Liver (tissue), 9 donors: Measurements from ENCODE around the gene FER. TPM values are rescaled to one million over a fixed set of nuclear protein-coding genes. Genes with fewer than 3 reads are reported as not detected.

Experiments
- DNase-seq: peaks from one replicate; pipeline ENCODE4 v3.0.0-alpha.2; 2017; ENCODE audit warnings: low spot score
- H3K27ac ChIP-seq, 2 donors: one replicate each; pipeline ENCODE4 v1.7.0; 2013; ENCODE audit warnings: inconsistent platforms in 2 of 2, low read length in 2 of 2, control low read depth in 1 of 2, low read depth in 1 of 2, mild to moderate bottlenecking in 1 of 2
- H3K27me3 ChIP-seq, 4 donors: one replicate each; pipeline versions ENCODE4 v1.6.1 to v1.7.0; 2013; ENCODE audit warnings: low read length in 3 of 4, inconsistent platforms in 1 of 4, mild to moderate bottlenecking in 1 of 4, moderate library complexity in 1 of 4; ENCODE audit not compliant: control insufficient read depth in 4 of 4, insufficient read depth in 4 of 4
- H3K36me3 ChIP-seq, 4 donors: one replicate each; pipeline versions ENCODE4 v1.6.1 to v1.7.0; 2013; ENCODE audit warnings: low read length in 3 of 4, mild to moderate bottlenecking in 3 of 4, low read depth in 1 of 4, moderate library complexity in 1 of 4; ENCODE audit not compliant: control insufficient read depth in 4 of 4, insufficient read depth in 3 of 4
- H3K4me1 ChIP-seq, 4 donors: one replicate each; pipeline versions ENCODE4 v1.6.1 to v1.7.0; 2013; ENCODE audit warnings: low read length in 3 of 4, mild to moderate bottlenecking in 3 of 4, moderate library complexity in 1 of 4; ENCODE audit not compliant: control insufficient read depth in 4 of 4, insufficient read depth in 4 of 4
- H3K4me3 ChIP-seq, 3 donors: one replicate each; pipeline versions ENCODE4 v1.6.1 to v1.7.0; 2013; ENCODE audit warnings: low read length in 3 of 3, control low read depth in 1 of 3, low read depth in 1 of 3, mild to moderate bottlenecking in 1 of 3
- H3K9ac ChIP-seq, 2 donors: one replicate each; pipeline ENCODE4 v1.7.0; 2013; ENCODE audit warnings: low read length in 2 of 2, mild to moderate bottlenecking in 2 of 2, moderate library complexity in 2 of 2, control low read depth in 1 of 2, low read depth in 1 of 2
- H3K9me3 ChIP-seq, 4 donors: one replicate each; pipeline versions ENCODE4 v1.6.1 to v1.7.0; 2013; ENCODE audit warnings: low read length in 3 of 4; ENCODE audit not compliant: control insufficient read depth in 4 of 4
- EGR1 ChIP-seq, 2 donors: IDR thresholded peaks; 2 replicates each; pipeline ENCODE4 v1.6.1; 2016 to 2018; ENCODE audit warnings: antibody characterized with exemption in 2 of 2, low read depth in 2 of 2
- FOXA1 ChIP-seq: IDR thresholded peaks from 2 replicates; pipeline ENCODE4 v1.6.1; 2016; ENCODE audit warnings: antibody characterized with exemption
- HNF4A ChIP-seq, 2 donors: conservative IDR thresholded peaks; 2 replicates each; pipeline ENCODE4 v1.6.1; 2016; ENCODE audit warnings: antibody characterized with exemption in 2 of 2, mild to moderate bottlenecking in 2 of 2
- HNF4G ChIP-seq: IDR thresholded peaks from 2 replicates; pipeline ENCODE4 v1.6.1; 2016; ENCODE audit warnings: antibody characterized with exemption
- JUND ChIP-seq, 2 donors: IDR thresholded peaks; 2 replicates each; pipeline ENCODE4 v1.6.1; 2016; ENCODE audit warnings: antibody characterized with exemption in 2 of 2
- NR2F2 ChIP-seq: IDR thresholded peaks from 2 replicates; pipeline ENCODE4 v1.6.1; 2016; ENCODE audit warnings: antibody characterized with exemption
- RXRA ChIP-seq, 2 donors: IDR thresholded peaks; 2 replicates each; pipeline ENCODE4 v1.6.1; 2017 to 2018; ENCODE audit warnings: antibody characterized with exemption in 2 of 2, mild to moderate bottlenecking in 1 of 2
- SP1 ChIP-seq: IDR thresholded peaks from 2 replicates; pipeline ENCODE4 v1.6.1; 2018; ENCODE audit warnings: antibody characterized with exemption, mild to moderate bottlenecking
- TAF1 ChIP-seq: conservative IDR thresholded peaks from 2 replicates; pipeline ENCODE4 v1.6.1; 2016; ENCODE audit warnings: antibody characterized with exemption, mild to moderate bottlenecking
- YY1 ChIP-seq: IDR thresholded peaks from 2 replicates; pipeline ENCODE4 v1.6.1; 2016; ENCODE audit warnings: antibody characterized with exemption, mild to moderate bottlenecking
- WGBS: extraction: QIAGEN DNeasy Blood & Tissue Kit; methylation state at CpG from one replicate; pipeline ENCODE4 v1.1.7; 2013; 5-methylcytosine and 5-hydroxymethylcytosine counted together
- polyA plus RNA-seq, 2 donors: library from polyadenylated mRNA; stranded (reverse) in 1 of 2; unstranded in 1 of 2; fragments of 200-250 nt in 1 of 2; fragments of >200 nt in 1 of 2; fragmentation: Nextera tagmentation in 1 of 2; extraction: Ambion mirVana in 1 of 2; gene quantifications; one replicate each; pipeline versions ENCODE4 v1.2.1 to v1.2.3, GENCODE V29; 2013 to 2015
- total RNA-seq, 2 donors: library from RNA; depleted of rRNA; stranded (reverse); fragments of >200 nt; gene quantifications; one replicate each; pipeline ENCODE4 v1.2.3, GENCODE V29; 2014
- TF ChIP-seq, protein P1 (sequence below): IDR thresholded peaks from 2 replicates; pipeline ENCODE4 v1.6.1; 2016; ENCODE audit warnings: antibody characterized with exemption, mild to moderate bottlenecking
- TF ChIP-seq, protein P2 (sequence below): IDR thresholded peaks from 2 replicates; pipeline ENCODE4 v1.6.1; 2016; ENCODE audit warnings: antibody characterized with exemption
- TF ChIP-seq, protein P3 (sequence below): IDR thresholded peaks from 2 replicates; pipeline ENCODE4 v1.6.1; 2016; ENCODE audit warnings: antibody characterized with exemption
- TF ChIP-seq, protein P4 (sequence below): IDR thresholded peaks from 2 replicates; pipeline ENCODE4 v1.6.1; 2016; ENCODE audit warnings: antibody characterized with exemption
- TF ChIP-seq, protein P5 (sequence below): fragments of 150-350 bp; IDR thresholded peaks from 2 replicates; pipeline ENCODE4 v1.5.1; 2017; ENCODE audit warnings: improper control_type of control experiment, low read depth, low read length; ENCODE audit not compliant: missing input control
- donor health status: healthy.
- donor health status: healthy.
- donor health status: healthy.
- donor health status: healthy.
- donor health status: healthy.

FER gene
- total and polyA plus RNA-seq, 4 donors: 0.83 to 9.8 (median 5.9) TPM

DNA sequence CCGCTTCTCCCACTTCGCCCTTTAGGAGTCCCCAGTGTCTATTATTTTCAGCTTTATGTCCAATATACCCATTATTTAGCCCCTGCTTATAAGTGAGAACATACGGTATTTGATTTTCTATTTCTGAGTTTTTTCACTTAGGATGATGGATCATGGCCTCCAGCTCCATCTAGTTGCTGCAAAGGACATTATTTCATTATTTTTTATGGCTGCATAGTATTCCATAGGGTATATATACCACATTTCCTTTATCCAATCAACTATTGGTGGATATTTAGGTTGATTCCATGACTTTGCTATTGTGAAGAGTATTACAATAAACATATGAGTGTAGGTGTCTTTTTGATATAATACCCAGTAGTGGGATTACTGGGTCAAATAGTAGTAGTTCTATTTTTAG lies 162.9 kb downstream of the FER start:
- TF ChIP-seq, protein P1, sequence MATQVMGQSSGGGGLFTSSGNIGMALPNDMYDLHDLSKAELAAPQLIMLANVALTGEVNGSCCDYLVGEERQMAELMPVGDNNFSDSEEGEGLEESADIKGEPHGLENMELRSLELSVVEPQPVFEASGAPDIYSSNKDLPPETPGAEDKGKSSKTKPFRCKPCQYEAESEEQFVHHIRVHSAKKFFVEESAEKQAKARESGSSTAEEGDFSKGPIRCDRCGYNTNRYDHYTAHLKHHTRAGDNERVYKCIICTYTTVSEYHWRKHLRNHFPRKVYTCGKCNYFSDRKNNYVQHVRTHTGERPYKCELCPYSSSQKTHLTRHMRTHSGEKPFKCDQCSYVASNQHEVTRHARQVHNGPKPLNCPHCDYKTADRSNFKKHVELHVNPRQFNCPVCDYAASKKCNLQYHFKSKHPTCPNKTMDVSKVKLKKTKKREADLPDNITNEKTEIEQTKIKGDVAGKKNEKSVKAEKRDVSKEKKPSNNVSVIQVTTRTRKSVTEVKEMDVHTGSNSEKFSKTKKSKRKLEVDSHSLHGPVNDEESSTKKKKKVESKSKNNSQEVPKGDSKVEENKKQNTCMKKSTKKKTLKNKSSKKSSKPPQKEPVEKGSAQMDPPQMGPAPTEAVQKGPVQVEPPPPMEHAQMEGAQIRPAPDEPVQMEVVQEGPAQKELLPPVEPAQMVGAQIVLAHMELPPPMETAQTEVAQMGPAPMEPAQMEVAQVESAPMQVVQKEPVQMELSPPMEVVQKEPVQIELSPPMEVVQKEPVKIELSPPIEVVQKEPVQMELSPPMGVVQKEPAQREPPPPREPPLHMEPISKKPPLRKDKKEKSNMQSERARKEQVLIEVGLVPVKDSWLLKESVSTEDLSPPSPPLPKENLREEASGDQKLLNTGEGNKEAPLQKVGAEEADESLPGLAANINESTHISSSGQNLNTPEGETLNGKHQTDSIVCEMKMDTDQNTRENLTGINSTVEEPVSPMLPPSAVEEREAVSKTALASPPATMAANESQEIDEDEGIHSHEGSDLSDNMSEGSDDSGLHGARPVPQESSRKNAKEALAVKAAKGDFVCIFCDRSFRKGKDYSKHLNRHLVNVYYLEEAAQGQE: no peak
- TF ChIP-seq NR2F2 (no peak), SP1 (no peak), HNF4G (no peak), JUND (IDR thresholded peaks at IDR 0.05) (no peak), TAF1 (no peak), RXRA (IDR thresholded peaks at IDR 0.05) (no peak), FOXA1 (no peak), HNF4A (conservative IDR thresholded peaks at IDR 0.05) (no peak)
- TF ChIP-seq, protein P2, sequence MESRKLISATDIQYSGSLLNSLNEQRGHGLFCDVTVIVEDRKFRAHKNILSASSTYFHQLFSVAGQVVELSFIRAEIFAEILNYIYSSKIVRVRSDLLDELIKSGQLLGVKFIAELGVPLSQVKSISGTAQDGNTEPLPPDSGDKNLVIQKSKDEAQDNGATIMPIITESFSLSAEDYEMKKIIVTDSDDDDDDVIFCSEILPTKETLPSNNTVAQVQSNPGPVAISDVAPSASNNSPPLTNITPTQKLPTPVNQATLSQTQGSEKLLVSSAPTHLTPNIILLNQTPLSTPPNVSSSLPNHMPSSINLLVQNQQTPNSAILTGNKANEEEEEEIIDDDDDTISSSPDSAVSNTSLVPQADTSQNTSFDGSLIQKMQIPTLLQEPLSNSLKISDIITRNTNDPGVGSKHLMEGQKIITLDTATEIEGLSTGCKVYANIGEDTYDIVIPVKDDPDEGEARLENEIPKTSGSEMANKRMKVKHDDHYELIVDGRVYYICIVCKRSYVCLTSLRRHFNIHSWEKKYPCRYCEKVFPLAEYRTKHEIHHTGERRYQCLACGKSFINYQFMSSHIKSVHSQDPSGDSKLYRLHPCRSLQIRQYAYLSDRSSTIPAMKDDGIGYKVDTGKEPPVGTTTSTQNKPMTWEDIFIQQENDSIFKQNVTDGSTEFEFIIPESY: no peak
- TF ChIP-seq, protein P3, sequence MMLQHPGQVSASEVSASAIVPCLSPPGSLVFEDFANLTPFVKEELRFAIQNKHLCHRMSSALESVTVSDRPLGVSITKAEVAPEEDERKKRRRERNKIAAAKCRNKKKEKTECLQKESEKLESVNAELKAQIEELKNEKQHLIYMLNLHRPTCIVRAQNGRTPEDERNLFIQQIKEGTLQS: no peak
- 98% methylated on average over 3 of the region's 3 CpGs for WGBS

DNA sequence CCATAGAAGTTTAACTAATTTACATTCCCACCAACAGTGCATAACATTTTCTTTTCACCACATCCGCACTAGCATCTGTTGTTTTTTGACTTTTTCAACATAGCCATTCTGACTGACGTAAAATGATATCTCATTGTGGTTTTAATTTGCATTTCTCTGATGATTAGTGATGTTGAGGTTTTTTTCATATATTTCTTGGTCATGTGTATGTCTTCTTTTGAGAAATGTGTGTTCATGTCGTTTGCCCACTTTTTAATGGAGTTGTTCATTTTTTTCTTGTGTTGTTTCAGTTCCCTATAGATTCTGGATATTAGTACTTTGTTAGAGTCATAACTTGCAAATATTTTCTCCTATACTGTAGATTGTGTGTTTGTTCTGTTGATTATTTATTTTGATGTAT lies 163.4 kb downstream of the FER start:
- Histone ChIP-seq H3K9ac (no peak overlapping the region), H3K27me3 (no peaks in the 10 kb centered on the region), H3K4me1 (peaks cover 0 to 2% (median 0%) of the 10 kb centered on the region in 4 donors), H3K9me3 (no peaks in the 10 kb centered on the region), H3K4me3 (no peak overlapping the region), H3K36me3 (no peaks in the 10 kb centered on the region), H3K27ac (no peak overlapping the region)
- WGBS: 95% methylated on average over 3 of the region's 3 CpGs
- no peak for TF ChIP-seq FOXA1
- TF ChIP-seq EGR1 (IDR thresholded peaks at IDR 0.05; ENCODE audit: low read depth in 2 of 2): no peak
- TF ChIP-seq, protein P4, sequence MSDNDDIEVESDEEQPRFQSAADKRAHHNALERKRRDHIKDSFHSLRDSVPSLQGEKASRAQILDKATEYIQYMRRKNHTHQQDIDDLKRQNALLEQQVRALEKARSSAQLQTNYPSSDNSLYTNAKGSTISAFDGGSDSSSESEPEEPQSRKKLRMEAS: no peak
- TF ChIP-seq YY1: no peak
- TF ChIP-seq, protein P5, sequence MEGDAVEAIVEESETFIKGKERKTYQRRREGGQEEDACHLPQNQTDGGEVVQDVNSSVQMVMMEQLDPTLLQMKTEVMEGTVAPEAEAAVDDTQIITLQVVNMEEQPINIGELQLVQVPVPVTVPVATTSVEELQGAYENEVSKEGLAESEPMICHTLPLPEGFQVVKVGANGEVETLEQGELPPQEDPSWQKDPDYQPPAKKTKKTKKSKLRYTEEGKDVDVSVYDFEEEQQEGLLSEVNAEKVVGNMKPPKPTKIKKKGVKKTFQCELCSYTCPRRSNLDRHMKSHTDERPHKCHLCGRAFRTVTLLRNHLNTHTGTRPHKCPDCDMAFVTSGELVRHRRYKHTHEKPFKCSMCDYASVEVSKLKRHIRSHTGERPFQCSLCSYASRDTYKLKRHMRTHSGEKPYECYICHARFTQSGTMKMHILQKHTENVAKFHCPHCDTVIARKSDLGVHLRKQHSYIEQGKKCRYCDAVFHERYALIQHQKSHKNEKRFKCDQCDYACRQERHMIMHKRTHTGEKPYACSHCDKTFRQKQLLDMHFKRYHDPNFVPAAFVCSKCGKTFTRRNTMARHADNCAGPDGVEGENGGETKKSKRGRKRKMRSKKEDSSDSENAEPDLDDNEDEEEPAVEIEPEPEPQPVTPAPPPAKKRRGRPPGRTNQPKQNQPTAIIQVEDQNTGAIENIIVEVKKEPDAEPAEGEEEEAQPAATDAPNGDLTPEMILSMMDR: no peak
- TF ChIP-seq, protein P3: no peak
- no peak for DNase-seq

More for the DNA sequence above, 162.9 kb downstream of the FER start:
- Histone ChIP-seq H3K4me3 (no peak overlapping the region), H3K4me1 (peaks cover 0 to 2% (median 0%) of the 10 kb centered on the region in 4 donors), H3K9me3 (no peaks in the 10 kb centered on the region), H3K27me3 (no peaks in the 10 kb centered on the region), H3K9ac (no peak overlapping the region), H3K27ac (no peak overlapping the region), H3K36me3 (no peaks in the 10 kb centered on the region)
- no peak for DNase-seq
